Measurements from ENCODE around the gene MTFR1L.

Gene MTFR1L

DNA sequence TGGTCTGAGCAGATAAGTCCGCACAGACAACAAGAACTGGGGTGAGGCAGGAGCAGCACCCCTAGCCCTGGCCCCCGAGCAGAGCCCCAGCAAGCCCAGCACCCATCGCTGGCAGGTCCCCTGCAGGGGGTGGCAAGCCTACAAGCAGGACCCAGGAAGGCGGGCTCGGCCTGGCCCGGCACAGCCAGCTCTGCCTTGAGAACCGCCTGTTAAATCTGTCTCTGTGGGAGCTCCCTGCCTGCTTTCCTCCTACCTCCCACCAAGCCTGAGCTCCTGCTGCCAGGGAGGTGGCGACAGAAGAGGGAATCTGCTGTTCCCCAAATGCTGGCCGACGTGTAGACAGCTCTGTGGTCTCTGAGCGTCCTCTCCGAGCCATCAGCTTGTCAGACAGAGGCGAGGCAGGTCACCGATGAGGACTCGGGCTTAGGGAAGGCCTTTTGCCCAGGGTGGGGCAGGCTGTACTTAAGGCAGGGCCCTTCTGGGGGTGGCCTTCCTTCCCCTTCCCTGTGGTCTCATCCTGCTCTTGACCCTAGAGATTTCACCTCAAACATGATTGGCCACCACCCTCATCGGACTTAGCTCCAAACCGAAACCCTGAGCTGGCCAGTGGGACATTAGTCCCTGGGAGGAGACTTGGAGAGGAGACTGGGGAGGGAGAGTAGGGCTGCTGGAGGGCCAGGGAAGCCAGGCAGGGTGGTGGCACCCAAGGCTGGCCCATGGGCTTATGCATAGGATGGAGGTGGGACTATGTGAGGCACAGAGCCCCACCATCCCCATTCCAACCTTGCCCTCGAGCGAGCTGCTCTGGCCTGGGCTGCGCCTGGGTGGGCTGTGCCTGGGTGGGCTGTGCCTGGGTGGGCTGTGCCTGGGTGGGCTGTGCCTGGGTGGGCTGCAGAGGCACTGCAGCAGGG is 12.0 kb upstream of the MTFR1L start:
- no peak for DNase-seq (ENCODE audit: low read depth)

DNA sequence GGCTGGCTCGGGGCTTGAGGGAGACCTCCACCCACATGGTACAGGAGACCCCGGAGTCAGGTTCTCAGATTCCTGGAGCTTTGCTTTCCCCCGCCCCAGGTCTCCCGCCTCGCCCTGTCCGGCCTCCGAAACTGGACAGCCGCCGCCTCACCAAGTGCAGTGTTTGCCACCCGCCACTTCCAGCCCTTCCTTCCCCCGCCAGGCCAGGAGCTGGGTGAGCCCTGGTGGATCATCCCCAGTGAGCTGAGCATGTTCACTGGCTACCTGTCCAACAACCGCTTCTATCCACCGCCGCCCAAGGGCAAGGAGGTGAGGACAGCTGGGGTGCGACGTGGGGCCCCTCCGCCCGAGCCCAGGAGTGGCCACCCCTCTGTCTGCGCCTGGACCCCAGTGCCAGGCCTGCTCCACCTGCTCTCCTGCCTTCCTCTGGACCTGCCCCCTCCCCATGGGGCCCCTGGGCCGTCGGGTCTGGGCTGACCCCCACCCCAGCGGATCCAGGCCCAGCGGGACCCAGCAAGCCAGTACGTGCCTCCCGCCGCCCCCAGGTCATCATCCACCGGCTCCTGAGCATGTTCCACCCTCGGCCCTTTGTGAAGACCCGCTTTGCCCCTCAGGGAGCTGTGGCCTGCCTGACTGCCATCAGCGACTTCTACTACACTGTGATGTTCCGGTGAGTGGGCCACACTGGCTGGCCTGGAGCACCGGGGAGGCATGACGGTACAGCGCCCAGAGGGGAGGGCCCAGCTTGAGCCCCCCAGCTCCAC is 11.1 kb upstream of the MTFR1L start:
- no peak for DNase-seq (ENCODE audit: low read depth)

DNA sequence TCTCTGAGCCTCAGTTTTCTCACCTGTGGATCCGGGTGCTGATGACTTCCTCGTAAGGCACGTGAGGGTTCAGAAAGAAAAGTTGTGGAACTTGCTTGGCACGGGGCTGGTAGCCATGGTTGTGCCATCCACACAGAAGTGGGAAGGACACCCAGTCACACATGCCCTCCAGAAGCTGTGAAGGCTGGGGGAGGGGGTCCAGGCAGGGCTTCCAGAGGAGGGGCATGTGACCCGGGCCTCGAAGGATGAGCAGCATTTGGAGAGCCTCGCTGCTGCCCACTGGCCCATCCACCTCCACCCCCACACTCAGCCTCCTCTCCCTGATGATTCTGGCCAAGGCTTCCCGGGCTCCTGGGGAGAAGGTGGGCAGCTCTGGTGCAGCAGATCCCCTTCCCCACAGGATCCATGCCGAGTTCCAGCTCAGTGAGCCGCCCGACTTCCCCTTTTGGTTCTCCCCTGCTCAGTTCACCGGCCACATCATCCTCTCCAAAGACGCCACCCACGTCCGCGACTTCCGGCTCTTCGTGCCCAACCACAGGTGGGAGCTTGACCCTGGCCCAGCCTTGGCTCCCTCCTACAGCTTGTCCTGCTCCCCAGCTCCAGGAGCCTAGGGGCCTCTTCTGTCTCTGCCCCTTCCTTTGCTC is 10.3 kb upstream of the MTFR1L start:
- DNase-seq (ENCODE audit: low read depth) = no peak

DNA sequence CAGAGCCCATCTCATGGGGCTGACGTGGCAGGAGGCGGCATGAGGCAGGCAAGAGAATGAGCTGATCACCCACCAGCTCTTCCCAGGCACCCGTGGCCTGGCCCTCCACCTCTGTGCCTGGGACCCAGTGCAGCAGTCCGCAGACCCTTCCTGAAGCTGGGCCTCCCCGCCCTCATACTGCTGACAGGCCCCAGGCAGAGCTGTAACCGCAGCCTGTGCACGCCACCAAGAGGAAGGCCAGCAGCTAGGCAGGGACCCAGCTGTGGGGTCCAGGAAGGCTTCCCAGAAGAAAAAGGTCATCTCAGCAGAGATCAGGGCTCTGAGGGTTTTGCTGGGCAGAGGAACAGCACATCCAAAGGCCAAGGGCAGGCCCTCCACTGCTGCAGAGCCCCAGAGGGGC is 9.8 kb upstream of the MTFR1L start:
- no peak for DNase-seq (ENCODE audit: low read depth)

DNA sequence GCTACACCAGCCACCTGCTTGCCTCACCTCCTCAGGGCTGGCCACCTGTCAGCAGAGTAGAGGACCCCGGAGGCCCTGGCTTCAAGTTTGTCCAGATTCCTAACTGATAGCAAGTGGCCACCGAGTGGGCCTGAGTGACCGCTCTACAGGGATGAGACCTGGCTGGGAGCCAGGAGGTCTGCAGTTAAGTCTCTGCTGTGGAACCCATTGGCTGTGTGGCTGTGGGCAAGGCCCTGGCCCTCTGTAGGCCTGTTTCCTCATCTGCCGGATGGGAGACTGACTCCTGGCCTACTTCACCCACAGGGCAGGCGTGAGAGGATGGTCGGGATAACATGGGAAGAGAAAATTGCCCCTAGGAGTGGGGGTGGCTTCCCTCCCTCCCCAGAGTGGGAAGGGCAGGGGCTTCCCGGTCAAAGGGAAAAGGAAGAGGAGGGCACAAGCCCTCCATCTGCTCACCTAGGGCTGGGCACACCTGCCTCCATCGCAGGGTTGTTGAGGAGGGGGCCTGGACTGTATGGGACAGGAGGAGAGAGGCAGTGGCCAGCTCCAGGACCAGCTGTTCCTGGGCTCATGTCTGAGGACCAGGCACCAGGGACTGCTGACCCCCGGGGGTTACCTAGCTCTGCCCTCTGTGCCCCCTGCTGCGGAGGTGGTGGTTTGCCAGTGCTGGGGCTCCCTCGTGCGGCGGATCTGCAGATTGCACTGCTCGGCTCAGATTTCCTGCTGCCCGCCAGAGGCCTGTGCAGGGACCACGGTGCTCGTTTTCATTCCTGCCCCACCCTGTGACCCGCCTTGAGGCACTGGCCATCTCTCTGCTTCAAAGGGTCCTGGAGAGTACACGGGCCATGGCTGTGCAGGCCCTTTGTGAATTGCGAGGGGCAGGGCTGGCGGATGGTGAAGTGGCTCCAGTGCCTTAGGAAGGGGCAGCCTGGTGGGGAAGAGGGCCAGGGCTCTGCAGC is 9.1 kb upstream of the MTFR1L start:
- DNase-seq (ENCODE audit: low read depth) = peak; percentile 61

DNA sequence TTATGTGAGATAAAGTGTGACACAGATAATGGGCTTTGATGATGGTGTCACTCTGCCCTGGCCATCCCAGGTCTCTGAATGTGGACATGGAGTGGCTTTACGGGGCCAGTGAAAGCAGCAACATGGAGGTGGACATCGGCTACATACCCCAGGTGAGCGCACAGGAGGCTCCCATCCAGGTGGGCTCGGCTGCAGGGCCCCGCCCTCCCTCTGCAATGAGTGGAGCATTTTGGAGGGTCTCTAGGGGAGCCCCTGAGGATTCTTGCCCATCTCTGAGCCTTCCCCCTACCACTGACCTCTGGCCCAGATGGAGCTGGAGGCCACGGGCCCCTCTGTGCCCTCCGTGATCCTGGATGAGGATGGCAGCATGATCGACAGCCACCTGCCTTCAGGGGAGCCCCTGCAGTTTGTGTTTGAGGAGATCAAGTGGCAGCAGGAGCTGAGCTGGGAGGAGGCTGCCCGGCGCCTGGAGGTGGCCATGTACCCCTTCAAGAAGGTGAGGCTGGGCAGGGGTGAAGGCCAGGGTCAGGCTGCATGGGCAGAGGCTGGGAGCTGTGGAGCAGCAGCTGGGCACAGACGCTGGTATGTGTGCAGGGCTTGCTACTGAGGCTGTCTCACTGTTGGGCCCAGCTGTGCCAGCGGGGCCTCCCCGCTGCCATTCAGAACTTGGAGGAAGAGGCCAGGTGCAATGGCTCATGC is 8.2 kb upstream of the MTFR1L start:
- DNase-seq (ENCODE audit: low read depth) = no peak

DNA sequence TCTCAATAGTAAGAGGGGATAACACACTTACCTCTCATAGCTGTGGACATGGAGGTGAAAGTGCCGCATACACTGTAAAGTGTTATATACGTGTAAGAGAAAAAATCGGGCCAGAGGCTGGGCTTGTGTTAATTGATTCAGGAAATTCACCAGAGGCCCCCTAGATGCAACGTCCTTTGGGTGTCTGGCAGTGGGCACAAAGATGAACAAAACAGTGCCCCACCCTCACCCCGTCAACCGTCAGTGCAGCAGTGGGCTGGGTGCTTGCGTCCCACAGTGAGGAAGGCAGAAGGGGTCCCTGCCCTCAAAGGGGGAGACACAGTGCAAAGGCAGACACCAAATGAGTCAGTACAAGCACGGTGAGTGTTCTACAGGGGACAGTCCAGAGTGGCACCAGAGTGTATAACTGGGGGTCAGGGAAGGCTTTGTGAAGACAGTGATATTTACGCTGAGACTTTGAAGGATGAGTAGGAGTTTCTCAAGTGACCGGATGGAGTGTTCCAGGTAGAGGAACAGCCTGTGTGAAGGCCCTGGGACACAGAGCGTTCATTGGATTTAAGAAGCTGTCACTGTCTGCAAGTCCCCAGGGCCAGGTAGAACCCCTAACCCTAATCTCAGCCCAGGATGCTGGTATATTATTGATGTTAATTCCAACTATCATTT is 6.6 kb upstream of the MTFR1L start:
- no peak for DNase-seq (ENCODE audit: low read depth)

DNA sequence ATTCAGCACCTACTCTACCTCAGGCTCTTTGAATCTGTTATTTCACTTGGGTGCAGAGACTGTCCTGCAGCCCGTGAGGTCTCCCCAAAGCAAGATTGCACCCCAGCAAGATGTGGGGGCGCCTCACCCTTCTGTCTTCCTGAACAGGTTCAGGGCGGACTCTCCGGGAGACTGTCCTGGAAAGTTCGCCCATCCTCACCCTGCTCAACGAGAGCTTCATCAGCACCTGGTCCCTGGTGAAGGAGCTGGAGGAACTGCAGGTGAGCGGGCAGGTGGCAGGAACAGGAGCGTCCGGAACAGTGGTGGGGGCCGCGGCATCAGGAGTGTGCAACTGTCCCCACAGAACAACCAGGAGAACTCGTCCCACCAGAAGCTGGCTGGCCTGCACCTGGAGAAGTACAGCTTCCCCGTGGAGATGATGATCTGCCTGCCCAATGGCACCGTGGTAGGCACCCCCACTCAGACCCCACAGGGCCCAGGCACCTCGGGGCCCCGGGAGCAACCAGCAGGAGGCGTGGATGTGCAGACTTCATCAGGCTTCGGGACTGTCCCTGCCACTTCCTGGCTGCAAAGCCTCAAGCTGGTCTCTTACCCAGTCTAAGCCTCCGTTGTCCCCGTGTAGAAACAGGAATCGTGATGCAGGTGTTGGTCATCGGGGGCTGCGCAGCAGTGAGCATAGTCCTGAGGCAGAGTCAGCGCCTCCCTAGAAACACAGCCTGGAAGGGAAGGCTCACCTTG is 5.9 kb upstream of the MTFR1L start:
- DNase-seq (ENCODE audit: low read depth) = no peak

DNA sequence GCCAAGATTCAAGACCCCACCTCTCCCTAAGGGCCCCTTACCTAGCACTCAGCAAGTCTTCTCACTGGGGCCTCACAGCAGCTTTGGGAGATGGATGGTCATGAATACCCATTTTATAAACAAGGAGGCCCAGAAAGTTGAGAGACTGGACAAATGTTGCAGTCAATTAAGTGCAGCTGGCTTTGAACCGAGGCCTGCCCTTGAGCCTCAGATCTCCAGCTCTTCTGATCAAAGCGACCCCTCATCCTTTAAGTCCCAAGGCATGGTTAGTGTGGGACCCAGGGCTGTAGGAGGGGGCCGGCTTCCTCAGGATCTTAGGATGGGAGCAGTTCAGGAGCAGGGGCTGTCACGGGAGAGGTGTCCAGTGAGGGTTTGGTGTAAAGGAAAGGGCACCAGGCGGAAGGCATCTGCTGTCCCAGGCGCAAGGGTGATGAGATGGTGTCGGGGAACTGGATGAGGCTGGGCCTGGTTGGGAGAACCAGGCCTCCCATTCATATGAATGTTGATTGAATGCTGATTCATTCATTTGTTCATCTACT is 5.1 kb upstream of the MTFR1L start:
- DNase-seq (ENCODE audit: low read depth) = no peak

DNA sequence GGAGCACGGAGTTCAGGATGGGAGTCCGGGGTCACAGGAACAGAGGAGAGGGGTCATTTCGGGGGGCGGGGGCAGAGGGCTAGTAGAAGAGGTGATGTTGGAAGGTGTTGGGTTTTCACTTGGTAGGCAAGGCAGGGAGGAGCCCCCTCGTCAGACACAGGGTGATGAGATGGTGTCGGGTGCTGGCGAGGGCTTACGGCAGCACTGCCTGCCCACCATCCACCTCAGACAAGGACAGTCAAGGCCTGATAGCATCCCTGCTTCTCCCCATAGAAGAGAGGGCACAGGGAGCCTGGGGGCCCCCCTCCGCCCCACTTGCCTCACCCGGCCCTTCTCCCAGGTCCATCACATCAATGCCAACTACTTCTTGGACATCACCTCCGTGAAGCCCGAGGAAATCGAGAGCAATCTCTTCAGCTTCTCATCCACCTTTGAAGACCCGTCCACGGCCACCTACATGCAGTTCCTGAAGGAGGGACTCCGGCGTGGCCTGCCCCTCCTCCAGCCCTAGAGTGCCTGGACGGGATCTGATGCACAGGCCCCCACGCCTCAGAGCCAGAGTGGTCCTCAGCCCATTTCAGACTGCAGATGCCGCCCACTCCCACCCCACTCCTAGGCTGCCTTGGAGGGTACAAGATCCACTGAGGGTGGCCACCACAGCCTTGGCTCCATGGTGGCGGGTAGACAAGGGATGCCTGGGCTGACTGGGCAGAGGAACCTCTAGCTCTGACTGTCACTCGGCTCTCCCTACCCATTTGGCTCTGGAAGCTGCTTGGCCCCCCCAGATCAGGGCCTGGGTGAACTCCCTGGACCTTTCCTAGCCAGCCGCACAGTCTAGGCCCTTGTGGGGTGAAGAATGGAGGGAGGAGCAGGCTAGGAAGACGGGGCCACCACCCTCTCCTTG is 4.3 kb upstream of the MTFR1L start:
- DNase-seq (ENCODE audit: low read depth) = no peak

DNA sequence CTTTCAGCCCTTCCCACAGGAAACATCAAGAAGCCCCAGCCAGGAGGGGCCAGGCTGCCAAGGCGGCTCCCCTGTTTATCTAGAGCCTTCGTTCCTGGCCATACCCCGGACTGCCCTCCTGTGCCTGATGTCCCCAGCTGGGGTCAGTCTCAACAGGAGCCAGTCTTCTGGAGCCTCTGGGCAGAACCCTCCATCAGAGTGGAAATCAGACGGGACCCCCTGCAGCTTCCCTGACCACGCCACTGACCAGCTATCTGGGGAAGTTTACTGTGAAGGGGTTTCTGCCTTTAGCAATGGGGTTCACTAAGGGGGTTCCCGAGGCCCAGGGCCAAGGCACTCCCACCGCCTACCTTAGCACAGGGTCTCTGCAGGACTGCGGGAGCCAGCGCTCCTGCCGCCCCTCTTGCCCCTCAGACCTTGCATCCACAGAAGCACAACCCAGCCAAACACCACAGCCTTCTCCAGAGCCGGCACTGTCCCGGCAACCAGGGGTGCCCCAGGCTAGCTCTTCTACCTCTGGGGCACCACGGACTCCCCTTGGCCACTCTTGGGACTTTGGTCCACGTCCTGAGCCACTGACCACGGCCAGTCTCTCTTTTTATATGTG is 3.5 kb upstream of the MTFR1L start:
- no peak for DNase-seq (ENCODE audit: low read depth)

DNA sequence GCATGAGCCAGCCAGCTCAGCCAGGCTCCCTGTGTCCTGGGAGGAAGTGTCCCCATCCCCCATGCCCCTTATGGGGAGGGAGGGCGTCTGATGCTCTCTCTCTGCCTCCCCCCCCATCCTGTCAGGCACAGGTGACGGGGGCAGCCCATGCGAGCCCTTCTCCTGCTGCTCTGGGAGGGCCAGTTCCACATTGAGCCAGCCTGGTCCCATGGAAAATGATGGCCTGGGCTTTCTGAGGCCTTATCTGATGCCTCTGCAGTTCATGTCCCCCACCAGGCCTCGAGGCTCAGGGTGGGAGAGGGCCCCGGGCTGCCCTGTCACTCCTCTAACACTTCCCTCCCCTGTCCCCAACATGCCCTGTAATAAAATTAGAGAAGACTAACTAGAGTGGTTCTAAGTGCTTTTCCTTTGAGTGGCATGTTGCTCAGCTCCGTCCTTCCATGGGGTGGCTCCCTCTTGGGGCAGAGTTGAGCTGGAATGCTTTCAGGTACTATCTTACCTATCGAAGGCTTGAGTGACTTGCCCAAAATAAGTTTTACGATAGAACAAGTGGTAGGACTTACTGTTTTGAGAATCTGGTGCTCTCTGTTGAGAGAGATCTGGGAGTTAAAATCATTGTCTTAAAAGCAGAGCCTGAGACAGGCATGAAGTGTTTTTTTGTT is 1.8 kb upstream of the MTFR1L start:
- no peak for DNase-seq (ENCODE audit: low read depth)

DNA sequence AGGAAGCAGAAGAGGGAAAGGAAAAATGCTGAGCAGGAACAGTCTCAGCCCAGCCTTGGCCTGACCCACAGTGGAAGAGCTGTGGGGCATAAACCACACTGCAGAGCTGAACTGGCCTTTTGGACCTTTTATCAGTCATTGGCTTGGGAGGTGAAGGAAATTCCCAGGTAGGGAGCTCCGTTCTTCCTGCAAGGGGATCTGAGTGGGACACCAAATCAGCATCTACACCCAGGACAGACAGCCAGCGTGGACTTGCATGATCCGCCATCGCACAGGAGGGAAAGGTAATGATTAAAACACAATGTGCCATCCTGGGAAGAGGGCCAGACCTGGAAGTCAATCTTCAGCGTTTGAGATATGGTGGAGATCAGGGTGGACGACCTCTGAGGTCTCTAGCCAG is 1.2 kb upstream of the MTFR1L start:
- no peak for DNase-seq (ENCODE audit: low read depth)

DNA sequence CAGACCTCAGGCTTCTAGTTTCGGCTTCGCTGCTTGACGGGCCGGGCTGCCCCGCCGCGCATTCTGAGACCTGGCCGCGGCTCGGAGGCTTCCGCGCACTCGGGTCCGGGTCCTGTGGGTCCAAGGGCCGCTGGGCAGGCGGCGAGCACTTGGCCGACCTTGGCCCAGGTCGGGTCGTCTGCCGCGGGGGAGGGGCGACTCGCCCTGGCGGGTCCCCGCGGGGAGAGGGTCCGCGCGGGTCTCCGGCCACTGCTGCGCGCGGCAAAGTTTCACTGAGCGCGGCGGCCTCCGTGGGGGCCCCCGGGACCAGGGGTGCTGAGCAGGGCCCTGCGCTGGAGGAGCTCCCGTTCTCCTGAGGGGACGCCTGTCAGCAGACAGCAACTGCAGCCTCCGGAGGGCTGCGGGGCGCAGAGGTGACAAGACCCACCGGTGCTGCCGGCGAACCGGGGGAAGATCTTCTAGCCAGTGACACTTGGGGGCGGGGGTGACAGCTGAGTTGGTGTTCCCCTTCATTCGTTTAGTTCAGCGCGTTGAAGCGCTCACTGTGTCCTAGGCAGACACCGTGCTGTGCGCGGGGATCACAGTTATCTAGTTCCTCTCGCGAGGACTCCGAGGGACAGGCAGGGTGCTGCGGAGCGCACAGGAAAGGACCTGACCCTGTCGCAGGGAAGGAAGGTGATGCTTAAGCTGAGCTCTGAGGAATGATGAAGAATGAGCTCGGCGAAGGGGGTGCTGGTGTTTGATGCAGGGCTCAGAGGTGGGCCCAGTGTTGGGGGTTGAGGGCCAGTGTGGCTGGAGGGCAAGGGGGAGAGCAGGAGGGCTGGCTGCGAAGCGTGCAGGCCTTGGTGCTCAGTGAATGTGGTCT is 725 bp downstream of the MTFR1L start:
- DNase-seq (ENCODE audit: low read depth) = peak; percentile 51

DNA sequence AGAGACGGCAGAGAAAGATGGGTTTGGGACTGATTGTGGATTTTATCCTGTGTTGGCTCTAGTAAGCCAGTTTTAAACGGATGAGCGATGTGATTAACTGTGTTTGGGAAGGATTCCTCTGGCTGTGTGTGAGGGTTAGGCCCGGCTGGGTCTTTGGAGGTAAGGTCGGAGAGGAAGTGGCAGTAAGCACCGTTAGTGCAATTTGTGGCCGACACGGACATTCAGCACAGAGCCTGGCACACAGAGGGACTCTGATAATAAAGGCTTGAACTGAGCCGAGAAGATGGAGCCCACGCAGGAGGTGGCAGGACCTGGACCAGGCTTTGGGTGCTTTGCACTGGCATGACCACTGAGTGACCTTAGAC is 1.3 kb downstream of the MTFR1L start:
- no peak for DNase-seq (ENCODE audit: low read depth)

DNA sequence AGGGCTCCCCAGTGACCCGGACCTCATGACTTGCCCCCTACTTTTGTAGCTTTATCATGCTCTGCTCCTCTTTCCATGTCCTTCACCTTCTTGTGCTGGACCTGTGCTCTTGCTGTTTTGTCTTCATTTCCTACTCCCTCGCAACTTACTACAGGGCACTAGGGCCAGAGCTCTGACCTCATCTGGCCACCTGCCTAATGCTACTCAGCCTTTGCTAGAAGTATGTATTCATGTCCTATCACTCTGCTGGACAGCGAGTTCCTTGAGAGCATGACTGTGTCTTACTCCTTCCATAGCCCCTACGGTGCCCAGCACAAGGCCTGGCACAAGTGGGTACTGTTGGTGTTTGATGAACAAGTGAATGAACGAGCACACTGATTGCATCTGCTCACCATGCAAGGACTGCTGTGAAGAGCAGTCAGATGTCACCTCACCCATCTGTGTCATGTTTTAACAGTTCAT is 1.9 kb downstream of the MTFR1L start:
- DNase-seq (ENCODE audit: low read depth) = no peak
